Choroid plexus epithelial cell (primary cell): Measurements from ENCODE around the gene CNBP.

Experiments used
- DNase-seq: peaks from one replicate; pipeline ENCODE4 v3.0.0-alpha.2; 2010; ENCODE audit warnings: low read depth
- H3K4me3 ChIP-seq: 2 replicates; pipeline ENCODE4 v1.5.1; 2011; ENCODE audit warnings: low read depth, mild to moderate bottlenecking, control low read depth, low read length, moderate library complexity
- CTCF ChIP-seq: conservative IDR thresholded peaks from 2 replicates; pipeline ENCODE4 v1.5.1; 2011; ENCODE audit warnings: low read depth, mild to moderate bottlenecking, control low read depth, inconsistent platforms, low read length, moderate library complexity

Gene CNBP

GRCh38 chr3:129183569-129184395 is at the start of gene CNBP:
Gene CNBP, minus strand, starts transcription at chr3:129183896. Its CDS starts 12,139 bp downstream, at chr3:129171757.
- peak within 1 kb of the TSS; percentile 100 for H3K4me3 ChIP-seq
- peak; percentile 96 for DNase-seq
- no peak for TF ChIP-seq CTCF

- H3K4me3 ChIP-seq = no peak overlapping the region
- DNase-seq = peak; percentile 63
- no peak for TF ChIP-seq CTCF
Observed at GRCh38 chr3:129231331-129232119, 47.8 kb upstream of the CNBP start.

GRCh38 chr3:129230311-129231019 is 46.8 kb upstream of the CNBP start:
- no peak overlapping the region for H3K4me3 ChIP-seq
- no peak for TF ChIP-seq CTCF
- peak; percentile 83 for DNase-seq

GRCh38 chr3:129228891-129229585 is 45.3 kb upstream of the CNBP start:
- no peak overlapping the region for H3K4me3 ChIP-seq
- no peak for TF ChIP-seq CTCF
- DNase-seq = peak; percentile 75

- DNase-seq = peak; percentile 90
- H3K4me3 ChIP-seq = no peak overlapping the region
Observed at GRCh38 chr3:129226374-129226773, 42.7 kb upstream of the CNBP start.

More at GRCh38 chr3:129226374-129226773, 42.7 kb upstream of the CNBP start:
- no peak for TF ChIP-seq CTCF
